GM18520 (cell line): ENCODE results near the gene CDY1.
"Not testable (repeated sequence)": the region's sequence is repeated elsewhere in the genome, so short reads cannot be mapped to it uniquely, and the experiment has no call there.

Experiments
- ATAC-seq: cut with Tn5 transposase; IDR thresholded peaks from one replicate; pipeline ENCODE4 v1.9.1; 2021; ENCODE audit not compliant: unreplicated experiment

CDY1 gene, protein sequence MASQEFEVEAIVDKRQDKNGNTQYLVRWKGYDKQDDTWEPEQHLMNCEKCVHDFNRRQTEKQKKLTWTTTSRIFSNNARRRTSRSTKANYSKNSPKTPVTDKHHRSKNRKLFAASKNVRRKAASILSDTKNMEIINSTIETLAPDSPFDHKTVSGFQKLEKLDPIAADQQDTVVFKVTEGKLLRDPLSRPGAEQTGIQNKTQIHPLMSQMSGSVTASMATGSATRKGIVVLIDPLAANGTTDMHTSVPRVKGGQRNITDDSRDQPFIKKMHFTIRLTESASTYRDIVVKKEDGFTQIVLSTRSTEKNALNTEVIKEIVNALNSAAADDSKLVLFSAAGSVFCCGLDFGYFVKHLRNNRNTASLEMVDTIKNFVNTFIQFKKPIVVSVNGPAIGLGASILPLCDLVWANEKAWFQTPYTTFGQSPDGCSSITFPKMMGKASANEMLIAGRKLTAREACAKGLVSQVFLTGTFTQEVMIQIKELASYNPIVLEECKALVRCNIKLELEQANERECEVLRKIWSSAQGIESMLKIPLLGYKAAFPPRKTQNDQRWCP

DNA sequence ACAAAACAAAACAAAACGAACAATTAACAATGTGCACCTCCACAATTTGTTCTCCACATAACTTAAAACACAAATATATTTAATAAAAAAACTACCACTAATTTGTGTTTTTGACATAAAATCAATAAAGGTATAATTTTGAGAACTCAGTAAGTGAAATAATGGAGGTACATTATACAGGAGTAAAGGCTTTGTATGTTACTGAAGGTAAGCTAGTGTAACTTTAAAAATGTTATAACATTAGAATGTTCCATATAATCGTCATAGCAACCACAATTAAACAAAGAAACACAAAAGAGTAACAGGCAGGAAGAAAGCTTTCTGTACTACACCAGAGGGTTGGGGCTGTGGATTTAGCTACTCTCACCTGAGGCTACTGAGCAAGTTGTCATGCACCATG is at the start of gene CDY1:
TSS of gene CDY1 (plus strand) at position 301 of the 400 bp plus-strand sequence. CDS start 326 bp downstream, outside the sequence.
- not testable (repeated sequence) for ATAC-seq

DNA sequence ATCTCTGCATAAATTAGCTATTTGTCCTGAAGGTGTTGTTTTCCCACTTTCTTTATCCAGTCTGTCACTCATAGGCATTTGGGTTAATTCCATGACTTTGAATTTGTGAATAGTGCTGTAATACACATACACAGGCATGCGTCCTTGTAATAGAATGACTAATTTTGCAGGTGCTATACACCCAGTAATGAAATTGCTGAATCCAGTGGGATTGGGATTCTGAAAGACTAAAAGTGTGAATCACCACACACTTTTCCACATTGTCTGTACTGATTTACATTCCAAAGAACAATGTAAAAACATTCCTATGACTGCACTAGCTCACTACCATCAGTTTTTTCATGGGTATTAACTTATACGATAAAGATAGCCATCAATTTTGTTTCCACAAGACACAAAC is 28.6 kb upstream of the CDY1 start:
- not testable (repeated sequence) for ATAC-seq

DNA sequence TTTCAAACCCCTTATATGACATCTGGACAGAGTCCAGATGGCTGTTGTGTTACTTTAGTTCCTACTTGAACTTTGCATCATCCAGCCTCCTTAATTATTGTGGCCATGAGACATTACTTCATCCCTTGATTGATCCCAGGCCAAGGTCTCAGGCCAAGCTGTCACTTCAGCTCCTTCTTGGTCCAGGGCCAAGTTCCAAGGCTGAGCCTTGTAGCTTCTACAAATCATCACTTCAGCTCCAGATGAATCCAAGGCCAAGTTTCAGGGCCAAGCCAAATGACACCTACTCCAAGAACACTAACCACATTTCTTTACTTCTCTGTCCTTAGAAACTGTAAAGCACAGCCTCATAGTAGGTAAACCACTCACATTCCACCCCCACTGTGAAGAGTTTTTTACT is 1.7 kb upstream of the CDY1 start:
- ATAC-seq: not testable (repeated sequence)

DNA sequence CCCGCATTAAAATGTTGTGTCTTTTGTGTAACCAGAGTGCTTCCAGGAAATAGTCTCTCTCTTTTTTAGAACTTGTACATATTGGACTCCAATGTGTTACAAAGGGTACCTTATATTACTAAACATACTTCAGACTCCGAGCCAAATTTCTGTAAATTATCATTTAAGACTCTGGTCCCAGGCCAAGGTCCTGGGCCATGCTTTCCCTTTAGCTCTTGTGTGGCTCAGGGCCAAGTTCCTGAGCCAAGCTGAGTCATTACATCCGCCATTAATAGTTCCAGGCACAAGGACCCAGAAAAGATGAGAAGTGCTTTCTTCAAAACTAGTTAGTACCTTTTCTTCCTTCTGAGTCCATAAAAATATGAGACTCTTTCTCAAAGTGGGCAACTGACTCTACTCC is 4.6 kb downstream of the CDY1 start:
- not testable (repeated sequence) for ATAC-seq

DNA sequence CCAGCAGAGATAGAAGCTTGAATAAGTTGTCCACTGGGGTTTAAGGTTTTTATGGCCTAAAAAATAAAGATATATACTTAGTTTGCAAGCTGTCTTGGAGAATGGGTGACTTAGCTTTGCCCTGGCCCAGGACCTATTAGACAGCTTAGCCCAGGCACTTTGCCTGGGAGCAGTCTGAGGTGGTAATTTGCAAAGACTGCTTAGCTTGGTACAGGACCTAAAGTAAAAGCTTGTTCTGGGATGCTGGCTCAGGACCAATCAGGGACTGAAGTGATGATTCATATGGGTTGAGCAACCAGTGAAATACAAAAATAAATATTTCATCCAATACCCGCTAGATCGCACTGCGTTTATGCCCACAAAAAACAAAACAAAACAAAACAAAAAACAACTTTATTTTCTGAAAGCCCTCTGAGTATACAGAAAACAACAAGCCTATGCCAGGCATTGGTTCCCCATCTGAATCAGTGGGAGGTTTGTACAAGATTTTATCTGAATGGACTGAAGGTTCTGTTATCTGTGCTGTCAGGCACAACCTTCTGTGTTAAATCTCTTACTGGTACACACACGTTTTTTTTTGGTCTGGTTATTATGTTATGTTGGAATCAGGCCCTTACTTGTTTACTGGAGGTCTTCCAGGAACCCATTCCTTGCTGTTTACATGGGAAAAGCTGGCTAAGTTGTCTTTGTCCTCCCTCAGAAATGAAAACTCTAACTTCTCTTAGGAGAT is 8.6 kb downstream of the CDY1 start:
- ATAC-seq: not testable (repeated sequence)

DNA sequence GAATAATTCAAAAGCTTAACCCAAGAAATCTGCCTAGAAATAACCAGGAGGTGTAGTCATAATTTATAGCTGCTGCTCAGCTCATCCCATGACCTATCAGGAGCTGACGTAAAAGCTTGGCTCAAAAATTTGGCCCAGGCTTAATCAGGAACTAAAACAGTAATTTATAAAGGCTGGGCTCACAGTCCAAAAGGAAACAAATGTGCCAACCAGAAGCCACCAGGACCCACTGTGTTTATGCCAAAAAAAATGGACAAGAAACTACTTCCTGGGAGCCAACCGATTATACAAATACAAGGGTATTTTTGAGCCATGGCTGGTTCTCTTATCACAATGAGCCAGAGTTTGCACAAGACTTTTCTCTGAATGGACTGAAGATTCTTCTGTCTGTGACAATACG is 17.9 kb downstream of the CDY1 start:
- ATAC-seq: not testable (repeated sequence)

DNA sequence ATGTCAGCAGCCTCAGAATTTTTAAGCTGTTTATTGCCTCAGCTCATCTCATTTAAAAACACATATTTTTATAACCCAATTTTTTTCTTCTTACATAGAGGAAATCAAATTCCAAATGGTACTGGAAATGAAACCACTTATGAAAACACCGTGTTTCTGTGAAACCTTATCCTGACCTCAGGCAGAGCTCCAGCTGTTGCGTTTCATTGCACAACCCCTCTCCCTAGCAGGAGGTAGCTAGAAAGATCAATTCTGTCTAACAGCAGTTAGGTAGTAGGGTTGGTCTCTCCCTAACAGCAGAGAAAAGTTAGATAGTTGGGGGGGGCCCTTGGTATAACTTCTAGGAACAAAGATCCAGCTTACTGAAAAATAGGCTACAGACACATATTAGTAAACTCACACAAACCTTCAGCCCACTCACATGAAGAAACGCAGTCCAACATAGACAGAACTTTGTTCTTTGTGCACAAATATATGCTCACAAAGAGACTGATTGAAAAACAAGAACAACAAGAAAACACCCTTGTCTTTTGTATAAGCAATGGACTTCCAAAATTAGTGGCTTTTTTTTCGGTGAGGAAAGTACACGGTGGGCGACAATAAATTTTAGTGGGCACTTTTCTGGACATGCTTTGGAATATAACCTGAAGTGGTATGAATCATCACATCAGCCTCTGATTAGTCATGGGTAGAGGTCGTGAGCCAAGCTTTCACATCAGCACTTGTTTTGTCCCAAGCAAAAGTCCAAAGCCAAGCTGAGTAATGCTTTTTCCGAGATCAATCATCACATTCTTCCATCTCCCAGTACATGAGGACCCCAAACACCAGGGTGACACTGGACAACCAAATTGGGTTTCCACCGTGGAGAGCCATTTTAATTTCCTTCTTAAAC is 21.4 kb downstream of the CDY1 start:
- ATAC-seq: not testable (repeated sequence)
